Epidermal melanocyte (primary cell): ENCODE measurements around the gene TBC1D12.

Source experiments
- DNase-seq: peaks from one replicate; pipeline ENCODE4 v3.0.0; 2011; ENCODE audit warnings: low spot score; ENCODE audit not compliant: insufficient read length

The TBC1D12 gene

DNA sequence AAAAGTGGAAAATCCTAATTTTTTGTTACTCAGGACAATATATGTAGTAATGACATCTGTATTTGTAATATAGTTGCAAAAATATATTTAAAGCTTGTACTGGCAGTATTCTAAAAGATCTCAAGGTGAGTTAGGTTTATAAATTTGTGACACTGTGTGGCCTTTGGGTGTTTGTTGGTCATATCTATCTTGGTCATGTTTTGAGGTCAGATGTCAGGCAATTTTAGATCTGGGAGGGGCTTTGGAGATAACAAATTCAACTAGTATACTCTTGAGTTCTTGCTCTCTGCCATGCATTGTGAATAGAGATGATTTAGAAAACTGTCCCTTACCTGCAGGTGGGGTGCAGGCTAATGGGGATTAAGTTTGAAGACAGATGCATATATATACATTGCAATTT is 3.1 kb downstream of the TBC1D12 start:
- DNase-seq: no peak

DNA sequence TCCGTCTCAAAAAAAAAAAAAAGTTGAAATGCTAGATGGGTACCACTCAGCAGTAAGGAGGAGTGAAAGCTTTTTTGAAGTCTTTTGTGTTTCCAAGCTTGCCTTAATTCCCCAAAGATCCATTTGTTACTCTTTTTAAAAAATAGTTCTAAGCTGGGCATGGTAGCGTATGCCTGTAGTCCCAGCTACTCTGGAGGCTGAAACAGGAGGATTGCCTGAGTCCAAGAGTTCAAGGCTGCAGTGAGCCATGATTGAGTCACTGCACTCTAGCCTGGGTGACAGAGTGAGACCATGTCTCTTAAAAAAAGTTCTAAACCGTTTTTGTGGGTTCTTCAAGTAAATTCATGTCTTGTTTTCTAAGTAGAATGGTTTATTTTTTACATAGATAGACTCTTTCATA is 5.3 kb downstream of the TBC1D12 start:
- DNase-seq: no peak

DNA sequence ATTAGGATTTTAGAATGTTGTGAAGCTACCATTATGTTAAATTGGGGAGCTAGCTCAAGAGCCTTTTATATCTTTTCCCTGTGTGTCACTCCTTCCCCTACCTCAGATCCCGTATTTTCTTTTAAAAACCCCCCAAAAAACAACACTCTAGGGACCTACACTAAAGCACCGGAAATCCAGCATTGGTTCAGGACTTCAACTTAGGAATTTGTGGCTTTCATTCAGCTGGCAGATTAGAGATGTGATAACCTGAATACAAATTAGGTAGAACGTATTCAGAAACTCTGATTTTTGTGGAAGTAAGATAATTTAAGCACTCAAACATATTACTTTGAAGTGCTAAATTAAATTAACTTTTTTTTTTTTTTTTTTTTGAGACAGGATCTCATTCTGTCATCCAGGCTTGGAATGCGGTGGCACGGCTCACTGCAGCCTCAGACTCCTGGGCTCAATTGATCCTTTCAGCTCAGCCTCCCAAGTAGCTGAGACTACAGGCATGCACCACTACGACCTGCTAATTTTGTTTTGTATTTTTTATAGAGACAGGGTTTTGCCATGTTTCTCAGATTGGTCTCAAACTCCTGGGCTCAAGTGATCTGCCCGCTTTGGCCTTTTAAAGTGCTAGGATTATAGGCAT is 6.8 kb downstream of the TBC1D12 start:
- no peak for DNase-seq

DNA sequence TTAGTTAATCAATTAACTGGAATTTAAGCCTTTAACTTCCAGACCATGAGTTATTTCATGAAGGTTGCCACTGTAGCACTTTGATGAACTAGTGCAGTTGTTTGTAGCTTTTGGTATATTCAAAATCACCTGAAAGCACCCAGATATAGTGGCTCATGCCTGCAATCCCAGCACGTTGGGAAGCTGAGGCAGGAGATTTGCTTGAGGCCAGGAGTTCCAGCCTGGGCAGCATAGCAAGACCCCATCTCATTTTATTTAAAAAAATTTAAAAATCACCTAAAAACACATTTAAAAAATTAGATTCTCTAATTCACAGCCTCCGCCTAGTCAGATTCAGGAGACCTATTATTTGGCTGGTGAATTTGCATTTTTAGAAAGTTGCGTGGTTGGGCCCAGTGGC is 9.0 kb downstream of the TBC1D12 start:
- DNase-seq: no peak

DNA sequence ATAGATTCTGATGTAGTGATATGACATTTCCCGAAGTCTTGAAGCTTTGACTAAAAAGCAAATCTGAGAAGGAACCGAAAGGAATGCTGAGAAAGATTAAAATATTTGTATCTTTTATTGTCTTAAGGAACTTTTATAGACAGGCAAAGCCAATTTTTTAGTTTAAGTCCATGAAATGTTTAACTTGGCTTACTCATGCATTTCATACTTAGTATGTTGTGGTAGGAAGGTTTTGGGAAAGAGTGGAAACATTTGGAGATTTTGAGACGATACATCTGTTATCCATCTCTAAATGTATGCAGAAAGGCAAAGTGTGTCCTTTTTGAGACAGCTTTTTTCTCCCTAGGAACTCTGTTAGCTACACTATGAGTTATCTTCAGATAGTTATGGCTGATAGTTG is 10.1 kb downstream of the TBC1D12 start:
- DNase-seq: no peak

DNA sequence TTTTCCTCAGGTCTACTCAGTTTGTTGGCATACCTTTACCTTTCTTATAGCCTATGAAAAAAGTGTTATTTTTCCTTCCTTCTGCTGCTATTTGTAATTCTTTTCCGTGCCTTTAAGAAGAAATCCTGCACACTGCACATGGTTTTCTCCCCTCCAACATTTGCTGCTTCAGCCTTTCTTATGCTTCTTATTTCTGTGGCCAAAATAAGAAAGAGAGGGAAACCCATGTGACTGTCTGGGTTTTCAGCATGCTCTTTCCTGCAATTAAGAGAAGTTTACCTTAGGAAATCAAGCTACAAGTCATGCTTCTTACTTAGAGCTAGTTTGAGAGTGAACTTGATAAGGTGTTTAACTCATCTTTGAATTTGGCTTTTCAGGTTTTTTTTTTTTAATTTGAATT is 11.0 kb downstream of the TBC1D12 start:
- DNase-seq: no peak

DNA sequence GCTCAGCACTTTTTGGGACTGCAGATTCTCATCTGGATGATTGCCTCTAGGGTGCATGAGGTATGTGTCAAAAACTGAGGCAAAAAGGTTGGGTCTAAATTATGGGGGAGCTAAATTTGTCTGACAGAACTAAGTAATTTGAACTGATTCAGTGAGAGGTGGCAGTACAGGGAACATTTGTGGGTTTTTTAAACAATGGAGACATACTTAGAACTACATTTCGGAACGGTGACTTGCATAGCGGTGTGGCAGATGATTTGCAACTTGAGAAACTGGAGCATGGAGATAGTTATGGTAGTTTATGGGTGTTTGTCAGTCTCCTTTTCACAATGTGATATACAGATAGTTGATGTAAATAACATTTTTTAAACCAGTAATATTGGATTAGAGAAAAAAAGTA is 14.6 kb downstream of the TBC1D12 start:
- no peak for DNase-seq

DNA sequence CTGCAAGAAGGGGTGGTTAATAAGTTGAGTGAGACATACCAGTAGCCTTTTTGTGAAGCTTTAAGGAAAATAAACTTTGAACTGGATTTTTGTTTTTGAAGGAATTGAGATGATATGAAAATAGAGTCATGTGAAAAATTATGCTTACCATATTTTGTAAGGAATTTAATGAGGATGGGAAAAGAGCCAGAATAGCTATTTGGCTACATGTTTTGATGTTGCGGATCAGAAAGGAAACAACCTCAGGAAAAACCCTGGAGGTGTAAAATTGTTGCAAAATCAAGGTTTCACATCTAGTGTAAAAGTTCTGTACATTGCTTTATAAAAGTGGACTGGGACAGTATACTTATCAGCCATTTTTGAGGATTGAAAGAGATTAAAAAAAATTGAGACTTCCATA is 15.0 kb downstream of the TBC1D12 start:
- DNase-seq: no peak

DNA sequence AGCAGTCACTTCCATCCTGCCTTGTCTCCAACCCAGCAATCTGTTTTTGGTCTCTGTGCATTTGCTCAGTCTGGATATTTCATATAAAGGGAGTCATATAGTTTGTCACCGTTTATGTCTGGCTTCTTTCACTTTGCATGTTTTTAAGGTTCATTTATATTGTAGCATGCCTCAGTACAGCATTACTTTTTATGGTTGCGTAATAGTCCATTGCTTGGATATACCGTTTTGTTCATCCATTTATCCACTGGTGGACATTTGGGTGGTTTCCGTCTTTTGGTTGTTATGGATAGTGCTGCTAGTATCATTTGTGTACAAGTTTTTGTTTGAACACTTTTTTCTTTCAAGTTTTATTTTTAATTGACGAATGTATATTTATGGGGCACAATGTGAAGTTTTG is 18.2 kb downstream of the TBC1D12 start:
- no peak for DNase-seq

DNA sequence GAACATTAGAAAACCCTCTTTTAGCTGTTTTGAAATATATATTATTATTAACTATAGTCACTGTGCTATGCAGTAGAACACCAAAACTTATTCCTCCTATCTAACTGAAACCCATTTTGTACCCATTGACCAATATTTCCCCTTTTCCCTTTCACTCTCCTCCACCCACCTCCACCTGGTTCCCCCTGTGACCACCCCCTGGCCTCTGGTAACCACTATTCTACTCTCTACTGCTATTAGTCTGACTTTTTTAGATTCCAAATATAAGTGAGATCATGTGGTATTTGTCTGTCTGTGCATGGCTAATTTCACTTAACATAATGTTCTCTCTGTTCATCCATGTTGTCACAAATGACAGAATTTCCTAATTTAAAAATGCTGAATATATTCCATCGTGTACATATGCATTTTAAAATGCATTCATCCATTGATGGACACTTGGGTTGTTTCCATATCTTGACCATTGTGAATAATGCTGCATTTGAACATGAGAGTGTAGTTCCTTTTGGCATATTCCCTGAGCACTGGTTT is 18.7 kb downstream of the TBC1D12 start:
- DNase-seq: no peak

DNA sequence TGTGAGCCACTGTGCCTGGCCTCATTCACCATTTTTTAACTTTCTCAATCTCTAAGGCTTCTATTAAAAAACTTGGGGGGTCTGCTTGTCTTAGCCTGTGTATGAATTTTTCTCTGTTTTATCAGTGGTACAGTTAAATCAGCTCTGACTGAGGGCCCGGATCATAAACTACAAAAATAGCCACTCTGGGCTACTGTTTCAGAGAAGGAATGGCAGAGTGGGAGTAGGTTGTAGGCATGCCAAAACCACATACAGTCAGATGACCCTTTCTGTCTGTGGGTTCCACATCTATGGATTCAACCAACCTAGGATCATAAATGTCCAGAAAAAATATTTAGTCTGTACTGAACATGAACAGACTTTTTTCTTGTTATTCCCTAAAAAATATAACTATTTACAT is 21.3 kb downstream of the TBC1D12 start:
- no peak for DNase-seq

DNA sequence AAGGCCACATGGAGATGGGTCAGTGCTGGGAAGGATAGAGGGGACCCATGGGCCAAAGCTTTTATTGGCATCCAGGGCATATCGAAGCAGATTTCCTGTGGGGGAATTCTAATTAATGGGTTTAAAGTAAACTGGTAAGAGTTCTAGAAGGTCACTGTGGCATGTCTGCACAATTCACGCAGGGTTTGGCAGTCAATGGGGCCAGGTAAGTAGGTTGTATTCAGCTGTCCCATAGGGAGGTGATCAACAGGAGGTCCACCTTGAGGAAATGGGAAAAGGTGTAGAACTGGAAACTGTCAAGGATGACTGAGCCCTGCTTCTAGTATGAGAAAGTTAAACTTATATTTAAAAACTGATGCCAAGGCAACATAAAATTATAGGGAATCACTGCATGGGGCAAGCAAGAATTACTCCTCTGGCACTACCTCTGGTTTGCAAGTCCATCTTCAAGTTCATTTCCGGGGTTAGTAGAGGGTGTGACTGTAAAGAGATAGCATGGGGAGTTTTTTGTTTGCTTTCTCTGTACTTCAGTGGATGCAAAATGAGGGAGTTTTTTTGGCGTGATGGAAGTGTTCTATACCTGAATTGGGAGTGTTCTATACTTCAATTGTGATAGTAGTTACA is 22.5 kb downstream of the TBC1D12 start:
- DNase-seq: no peak

DNA sequence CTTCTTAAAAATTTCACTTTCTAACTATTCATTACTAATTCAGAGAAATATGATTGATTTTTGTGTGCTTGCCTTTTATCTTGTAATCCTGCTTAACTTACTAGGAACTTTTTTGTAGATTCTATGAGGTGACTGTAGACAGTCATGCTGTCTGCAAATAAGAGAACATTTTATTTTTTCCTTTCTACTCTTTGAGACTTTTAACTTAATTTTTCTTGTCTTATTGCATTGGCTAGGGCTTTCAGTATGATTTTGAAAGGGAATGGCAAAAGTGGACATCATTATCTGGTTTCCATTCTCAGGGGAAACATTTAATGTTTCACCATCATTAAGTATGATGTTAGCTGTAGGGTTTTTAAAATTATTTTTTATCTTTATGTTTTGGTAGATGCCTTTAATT is 23.6 kb downstream of the TBC1D12 start:
- DNase-seq: no peak

DNA sequence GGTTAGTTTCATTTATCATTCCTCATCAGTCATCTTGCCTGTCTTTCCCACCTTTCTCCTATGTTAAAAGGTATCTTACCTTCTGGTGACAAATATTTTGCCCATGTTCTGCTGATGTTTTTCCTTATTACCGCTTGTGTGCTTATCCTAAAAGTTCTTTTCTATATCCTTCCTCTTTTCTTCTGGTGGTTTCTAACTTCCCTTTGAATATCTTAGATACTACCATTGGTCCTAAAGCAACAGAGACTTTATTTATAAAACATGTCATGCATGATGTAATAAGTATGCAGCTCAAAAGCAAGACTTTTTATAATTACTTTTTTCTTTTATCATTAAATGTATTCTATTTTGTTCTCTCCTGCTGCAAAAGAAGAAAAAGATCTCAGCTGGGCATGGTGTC is 24.8 kb downstream of the TBC1D12 start:
- DNase-seq: no peak

DNA sequence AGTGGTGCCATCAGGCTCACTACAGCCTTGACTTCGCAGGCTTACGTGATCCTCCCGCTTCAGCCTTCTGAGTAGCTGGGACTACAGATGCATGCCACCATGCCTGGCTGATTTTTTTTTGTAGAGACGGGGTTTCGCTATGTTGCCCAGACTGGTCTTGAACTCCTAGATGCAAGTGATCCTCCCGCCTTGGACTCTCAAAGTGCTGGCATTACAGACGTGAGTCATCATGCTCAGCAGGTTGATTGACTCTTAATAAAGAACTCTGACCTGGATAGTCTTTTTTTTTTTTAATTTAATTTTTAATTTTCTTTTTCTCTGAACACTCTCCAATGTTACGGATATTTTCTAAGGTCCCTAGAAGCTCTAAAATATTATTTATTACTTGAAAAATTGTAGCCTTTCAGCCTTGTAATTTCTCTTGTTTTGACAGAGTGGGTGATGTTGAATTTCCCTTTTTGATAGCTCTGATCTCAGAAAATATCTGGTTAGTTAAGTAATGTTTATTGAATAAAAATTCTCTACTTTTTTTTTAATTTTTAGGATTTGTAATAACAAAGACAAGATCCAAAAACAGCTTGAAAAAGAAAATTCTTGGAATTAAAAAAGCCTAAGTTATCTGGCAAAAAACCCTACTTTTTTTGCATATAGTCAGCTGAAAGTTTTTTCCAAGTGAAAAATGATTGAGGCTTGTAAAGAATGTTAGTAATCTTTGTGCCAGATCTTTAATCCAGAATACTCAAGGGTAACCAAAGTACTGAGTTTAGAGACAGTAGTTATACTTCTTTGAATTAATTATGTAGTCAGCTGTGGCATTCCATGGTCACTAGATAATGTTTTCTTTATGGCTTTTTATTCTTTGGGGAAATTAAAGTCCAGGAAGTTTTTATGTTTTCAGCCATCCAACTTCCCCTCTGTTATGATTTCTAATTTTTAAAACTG is 26.7 kb downstream of the TBC1D12 start:
- DNase-seq: no peak

DNA sequence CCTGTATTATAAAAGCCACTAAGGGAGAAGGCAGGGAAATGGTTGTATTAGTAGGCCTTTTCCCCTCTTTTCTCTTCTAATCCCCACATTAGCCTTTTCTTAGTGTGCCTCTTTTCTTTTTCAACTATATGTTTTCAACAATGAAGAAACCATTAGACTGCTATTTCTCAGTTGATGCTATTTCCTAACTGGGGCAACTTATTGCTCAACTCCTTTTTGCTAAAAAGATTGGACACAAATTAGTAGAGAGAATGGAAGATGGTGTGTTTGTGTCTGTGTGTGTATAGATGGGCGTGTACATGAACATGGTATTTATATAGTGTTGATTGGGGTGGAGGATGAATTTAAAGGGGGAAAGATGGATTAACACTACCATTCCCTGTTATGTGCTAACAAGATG is 28.4 kb downstream of the TBC1D12 start:
- no peak for DNase-seq

DNA sequence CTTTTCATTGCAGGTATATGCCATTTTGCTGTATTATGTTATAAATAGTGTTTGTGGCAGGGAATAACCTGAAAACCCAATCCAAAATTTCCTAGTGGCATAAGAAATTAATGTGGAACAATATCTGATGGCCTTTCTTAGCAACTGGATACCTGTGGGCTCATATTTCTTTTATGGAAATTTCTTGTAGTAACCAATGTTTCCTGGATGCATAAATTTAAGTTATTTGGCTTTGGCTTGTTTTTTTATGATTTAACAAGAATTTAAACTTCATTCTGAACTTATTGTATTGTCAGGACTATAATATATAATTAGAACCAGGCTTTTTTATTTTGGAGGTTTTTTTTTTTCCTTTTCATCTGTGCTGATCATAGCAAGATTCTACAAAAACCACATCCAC is 30.1 kb downstream of the TBC1D12 start:
- DNase-seq: no peak

DNA sequence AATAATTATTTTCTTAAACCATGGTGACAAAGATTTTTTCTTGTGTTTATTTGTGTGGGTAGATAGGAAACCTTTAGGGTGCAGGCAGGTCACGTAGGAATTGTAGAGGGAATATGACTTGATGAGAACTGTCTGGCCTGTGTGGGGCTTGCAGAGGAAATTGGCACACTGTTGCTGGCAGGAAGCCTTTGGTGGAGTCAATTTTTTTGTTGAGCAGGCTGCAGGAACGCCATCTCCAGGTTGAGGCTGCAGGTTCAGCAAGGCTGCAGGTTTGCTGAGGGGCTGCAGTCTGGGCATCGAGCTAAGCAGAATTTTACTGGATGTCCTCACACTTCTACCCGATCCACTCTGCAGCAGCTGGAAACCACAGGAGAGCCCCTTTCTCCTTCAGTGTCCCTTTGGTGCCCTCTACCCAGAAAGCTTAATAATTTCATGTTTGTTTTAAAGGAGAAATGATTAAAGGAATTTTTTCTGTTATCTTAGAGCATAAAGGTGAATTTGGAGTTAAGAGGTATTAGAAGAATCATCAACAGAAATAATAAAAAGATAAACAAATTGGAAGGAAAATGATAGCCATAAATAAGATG is 37.0 kb downstream of the TBC1D12 start:
- no peak for DNase-seq

DNA sequence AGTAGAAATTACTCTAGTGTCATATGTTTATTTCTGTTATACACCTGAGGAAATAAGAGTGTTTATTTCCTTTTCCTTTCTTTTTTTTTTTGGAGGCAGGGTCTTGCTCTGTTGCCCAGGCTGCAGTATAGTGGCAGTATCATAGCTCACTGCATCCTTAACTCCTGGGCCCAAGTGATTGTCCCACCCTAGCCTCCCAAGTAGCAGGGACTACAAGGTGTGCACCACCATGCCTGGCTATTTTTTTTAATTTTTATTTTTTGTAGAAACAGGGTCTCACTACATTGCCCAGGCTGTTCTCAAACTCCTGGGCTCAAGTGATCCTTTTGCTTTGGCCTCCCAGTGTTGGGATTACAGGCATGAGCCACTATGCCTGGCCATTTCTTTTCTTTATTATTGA is 37.8 kb downstream of the TBC1D12 start:
- no peak for DNase-seq

DNA sequence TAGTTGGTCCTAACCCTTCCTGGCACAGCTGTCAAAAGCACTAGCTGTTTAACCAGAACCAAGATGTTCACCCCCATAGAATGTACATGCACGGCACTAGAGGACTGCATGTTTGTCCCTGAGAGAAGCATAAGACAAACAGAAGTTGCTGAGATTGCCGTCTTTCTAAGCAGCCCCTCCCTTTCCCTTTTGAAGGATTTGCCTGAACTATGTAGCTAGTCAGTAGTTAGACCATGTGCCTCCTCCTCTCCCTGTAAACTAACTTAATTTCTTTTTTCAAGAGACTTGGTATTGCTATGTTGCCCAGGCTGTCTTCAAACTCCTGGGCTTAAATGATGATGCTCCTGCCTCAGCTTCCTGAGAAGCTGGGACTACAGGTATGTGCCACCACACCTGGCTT is 40.7 kb downstream of the TBC1D12 start:
- no peak for DNase-seq

DNA sequence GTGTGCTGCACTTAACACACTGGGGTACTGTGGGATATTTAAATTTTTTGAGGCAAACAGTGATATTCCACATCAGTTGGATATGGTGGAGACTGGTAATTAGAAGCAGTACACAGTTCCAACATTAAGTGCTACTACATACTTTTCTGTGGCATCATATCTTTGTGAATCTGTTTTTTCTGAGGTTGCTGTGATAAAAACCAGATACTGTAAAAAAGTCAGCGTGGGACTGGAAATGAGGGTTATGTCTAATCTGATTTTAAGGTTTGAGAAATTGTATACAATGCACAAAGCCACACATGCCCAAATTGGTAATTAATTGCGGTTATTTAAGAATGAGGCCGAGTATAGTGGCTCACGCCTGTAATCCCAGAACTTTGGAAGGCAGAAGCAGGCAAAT is 41.2 kb downstream of the TBC1D12 start:
- no peak for DNase-seq

DNA sequence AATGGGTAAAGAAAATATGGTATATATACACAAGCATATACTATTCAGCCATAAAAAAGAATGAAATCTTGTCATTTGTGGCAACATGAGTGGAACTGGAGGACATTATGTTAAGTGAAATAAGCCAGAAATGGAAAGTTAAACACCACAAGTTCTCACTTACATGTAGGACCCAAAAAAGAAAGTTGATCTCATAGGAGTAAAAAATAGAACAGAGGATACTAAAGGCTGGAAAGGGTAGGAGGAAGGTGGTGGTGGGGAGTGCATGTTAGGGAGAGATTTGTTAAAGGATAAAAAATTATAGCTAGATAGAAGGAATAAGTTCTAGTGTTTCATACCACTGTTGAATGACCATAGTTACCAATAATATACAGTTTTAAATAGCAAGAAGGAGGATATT is 48.4 kb downstream of the TBC1D12 start:
- DNase-seq: no peak
